HEK293 (cell line): Measurements from ENCODE around the gene MRPS27.

Experiments used
- MEIS1 ChIP-seq: sonication (generic); formaldehyde crosslinking; IDR thresholded peaks from 2 replicates; pipeline ENCODE4 v1.8.1; 2022; ENCODE audit warnings: missing genetic modification reagents, mild to moderate bottlenecking, borderline replicate concordance
- TCF7L2 ChIP-seq: IDR thresholded peaks from 2 replicates; pipeline ENCODE4 v1.6.1; 2011; ENCODE audit warnings: low read depth, mild to moderate bottlenecking, inconsistent platforms, low read length, moderate library complexity, borderline replicate concordance
- YY1 ChIP-seq: fragments of 450-650 bp; formaldehyde crosslinking; IDR thresholded peaks from 2 replicates; pipeline ENCODE4 v1.5.1; 2018; ENCODE audit warnings: missing biosample characterization, missing genetic modification characterization
- ZBTB17 ChIP-seq: fragments of 450-650 bp; formaldehyde crosslinking; IDR thresholded peaks from 2 replicates; pipeline ENCODE4 v1.5.1; 2016; ENCODE audit warnings: missing biosample characterization, missing genetic modification characterization
- ZNF138 ChIP-seq: fragments of 450-650 bp; formaldehyde crosslinking; IDR thresholded peaks from 2 replicates; pipeline ENCODE4 v1.5.1; 2016; ENCODE audit warnings: missing biosample characterization, missing genetic modification characterization, borderline replicate concordance
- ZNF211 ChIP-seq: fragments of 450-650 bp; formaldehyde crosslinking; IDR thresholded peaks from 2 replicates; pipeline ENCODE4 v1.5.1; 2016; ENCODE audit warnings: low read depth, missing biosample characterization, missing genetic modification characterization
- ZNF214 ChIP-seq: fragments of 450-650 bp; formaldehyde crosslinking; IDR thresholded peaks from 2 replicates; pipeline ENCODE4 v1.5.1; 2017; ENCODE audit warnings: missing biosample characterization, mild to moderate bottlenecking, missing genetic modification characterization, borderline replicate concordance
- TF ChIP-seq, protein P1 (sequence below): fragments of 450-650 bp; formaldehyde crosslinking; IDR thresholded peaks from 2 replicates; pipeline ENCODE4 v1.5.1; 2016; ENCODE audit warnings: missing biosample characterization, missing genetic modification characterization
- TF ChIP-seq, protein P2 (sequence below): fragments of 450-650 bp; formaldehyde crosslinking; IDR thresholded peaks from 2 replicates; pipeline ENCODE4 v1.5.1; 2016; ENCODE audit warnings: missing biosample characterization, missing genetic modification characterization

DNA sequence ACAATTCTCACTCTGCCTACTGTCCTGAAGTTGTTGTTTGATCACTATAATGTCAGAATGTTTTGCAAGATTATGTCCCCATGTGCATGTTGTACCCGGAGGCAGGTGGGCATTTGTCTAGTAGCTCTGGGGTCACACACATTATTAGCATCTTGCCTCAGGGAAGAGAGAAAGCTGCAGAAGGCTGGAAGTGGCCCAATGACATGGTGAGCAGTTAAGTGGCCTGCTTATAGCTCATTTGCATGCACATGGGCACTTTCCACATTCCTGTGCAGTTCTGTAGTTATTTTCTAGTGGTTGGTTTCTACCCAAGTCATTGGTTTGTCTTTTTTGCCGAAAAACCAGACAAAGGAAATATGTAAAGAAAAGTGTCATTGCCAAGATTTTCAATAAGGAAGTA lies 131.9 kb downstream of the MRPS27 start:
- TF ChIP-seq ZNF211 (tag by site-specific recombination) (no peak), ZBTB17 (tag by site-specific recombination) (no peak), TCF7L2 (no peak), ZNF138 (tag by site-specific recombination) (no peak), YY1 (tag by site-specific recombination) (no peak), MEIS1 (no peak), ZNF214 (tag by site-specific recombination) (no peak)
- TF ChIP-seq, protein P1, sequence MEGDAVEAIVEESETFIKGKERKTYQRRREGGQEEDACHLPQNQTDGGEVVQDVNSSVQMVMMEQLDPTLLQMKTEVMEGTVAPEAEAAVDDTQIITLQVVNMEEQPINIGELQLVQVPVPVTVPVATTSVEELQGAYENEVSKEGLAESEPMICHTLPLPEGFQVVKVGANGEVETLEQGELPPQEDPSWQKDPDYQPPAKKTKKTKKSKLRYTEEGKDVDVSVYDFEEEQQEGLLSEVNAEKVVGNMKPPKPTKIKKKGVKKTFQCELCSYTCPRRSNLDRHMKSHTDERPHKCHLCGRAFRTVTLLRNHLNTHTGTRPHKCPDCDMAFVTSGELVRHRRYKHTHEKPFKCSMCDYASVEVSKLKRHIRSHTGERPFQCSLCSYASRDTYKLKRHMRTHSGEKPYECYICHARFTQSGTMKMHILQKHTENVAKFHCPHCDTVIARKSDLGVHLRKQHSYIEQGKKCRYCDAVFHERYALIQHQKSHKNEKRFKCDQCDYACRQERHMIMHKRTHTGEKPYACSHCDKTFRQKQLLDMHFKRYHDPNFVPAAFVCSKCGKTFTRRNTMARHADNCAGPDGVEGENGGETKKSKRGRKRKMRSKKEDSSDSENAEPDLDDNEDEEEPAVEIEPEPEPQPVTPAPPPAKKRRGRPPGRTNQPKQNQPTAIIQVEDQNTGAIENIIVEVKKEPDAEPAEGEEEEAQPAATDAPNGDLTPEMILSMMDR (tag by site-specific recombination), result no peak
- TF ChIP-seq, protein P2, sequence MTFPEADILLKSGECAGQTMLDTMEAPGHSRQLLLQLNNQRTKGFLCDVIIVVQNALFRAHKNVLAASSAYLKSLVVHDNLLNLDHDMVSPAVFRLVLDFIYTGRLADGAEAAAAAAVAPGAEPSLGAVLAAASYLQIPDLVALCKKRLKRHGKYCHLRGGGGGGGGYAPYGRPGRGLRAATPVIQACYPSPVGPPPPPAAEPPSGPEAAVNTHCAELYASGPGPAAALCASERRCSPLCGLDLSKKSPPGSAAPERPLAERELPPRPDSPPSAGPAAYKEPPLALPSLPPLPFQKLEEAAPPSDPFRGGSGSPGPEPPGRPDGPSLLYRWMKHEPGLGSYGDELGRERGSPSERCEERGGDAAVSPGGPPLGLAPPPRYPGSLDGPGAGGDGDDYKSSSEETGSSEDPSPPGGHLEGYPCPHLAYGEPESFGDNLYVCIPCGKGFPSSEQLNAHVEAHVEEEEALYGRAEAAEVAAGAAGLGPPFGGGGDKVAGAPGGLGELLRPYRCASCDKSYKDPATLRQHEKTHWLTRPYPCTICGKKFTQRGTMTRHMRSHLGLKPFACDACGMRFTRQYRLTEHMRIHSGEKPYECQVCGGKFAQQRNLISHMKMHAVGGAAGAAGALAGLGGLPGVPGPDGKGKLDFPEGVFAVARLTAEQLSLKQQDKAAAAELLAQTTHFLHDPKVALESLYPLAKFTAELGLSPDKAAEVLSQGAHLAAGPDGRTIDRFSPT (tag by site-specific recombination), result no peak
